ENCODE results near the gene PPP2R2B.
"Not testable (repeated sequence)": the region's sequence is repeated elsewhere in the genome, so short reads cannot be mapped to it uniquely, and the experiment has no call there.

PPP2R2B gene

DNA sequence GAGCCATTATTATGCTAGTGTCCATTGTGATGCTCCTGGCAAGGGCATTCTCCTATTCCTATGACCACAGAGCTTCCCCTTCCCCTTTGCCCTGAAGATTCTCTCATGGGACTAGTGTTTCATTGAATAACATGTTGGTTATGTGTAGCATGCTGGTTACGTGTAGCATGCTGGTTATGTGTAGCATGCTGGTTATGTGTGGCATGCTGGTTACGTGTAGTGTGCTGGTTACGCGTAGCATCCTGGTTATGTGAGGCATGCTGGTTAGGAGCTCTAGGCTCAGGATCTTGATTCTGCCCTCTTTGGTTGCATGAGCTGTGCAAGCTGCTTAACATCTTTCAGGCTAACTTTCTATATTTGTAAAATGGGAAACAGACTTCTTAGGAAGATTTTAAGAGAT, 316.1 kb downstream of the PPP2R2B start:
- no peak for TF ChIP-seq CTCF (IDR thresholded peaks at IDR 0.05)
- no peak for DNase-seq (ENCODE audit: low spot score)
- H3K27ac ChIP-seq, result no peak overlapping the region
- no peak overlapping the region for H3K4me3 ChIP-seq

DNA sequence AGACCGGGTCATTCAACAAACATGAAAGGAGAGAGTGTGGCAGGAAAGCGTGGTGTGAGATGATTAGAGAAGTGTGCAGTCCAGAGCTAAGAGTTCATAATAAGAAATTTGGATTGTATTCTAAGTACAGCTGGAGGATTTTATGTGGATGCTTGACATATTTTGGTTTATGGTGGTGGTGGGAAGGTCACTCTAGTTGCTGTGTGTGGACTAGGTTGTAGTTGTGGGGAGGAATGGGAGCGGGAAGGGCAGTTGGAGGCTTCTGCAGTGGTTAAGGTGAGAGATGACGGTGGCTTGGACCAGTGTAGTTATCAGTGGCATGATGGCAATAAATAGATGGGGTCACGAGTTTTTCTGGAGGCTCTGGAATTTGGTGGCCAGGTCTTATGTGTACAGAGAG, 316.8 kb downstream of the PPP2R2B start:
- Histone ChIP-seq H3K4me3 (no peak overlapping the region), H3K27ac (no peak overlapping the region)
- no peak for TF ChIP-seq CTCF (IDR thresholded peaks at IDR 0.05)
- no peak for DNase-seq (ENCODE audit: low spot score)

DNA sequence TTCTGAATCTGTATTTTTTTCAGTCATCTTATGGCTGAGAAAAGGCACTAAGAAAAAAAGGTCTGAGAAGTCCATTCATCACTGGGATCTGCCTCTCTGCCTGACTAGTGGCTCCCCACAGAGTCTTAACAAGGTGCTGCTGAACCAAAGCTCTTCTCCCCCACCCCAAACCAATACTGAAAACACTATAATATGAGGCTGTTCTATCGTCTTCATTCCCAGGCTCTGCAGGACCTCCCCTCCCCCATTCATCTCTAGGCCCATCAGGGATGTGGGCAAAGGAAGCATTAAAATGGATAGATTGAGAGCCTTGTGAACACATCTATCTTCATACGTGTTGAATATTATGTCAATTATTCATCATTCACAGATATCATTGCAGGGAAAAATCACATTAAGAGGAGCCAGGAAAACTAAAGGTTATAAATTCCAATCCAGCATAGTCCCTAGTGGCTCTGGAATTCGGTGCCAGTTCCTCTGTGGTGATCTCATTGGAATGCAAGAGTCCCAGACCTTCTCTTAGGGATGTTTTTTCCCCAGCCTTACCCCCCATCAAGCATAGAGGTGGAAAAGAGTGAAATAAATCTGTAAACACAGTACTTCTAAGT, 318.2 kb downstream of the PPP2R2B start:
- DNase-seq (ENCODE audit: low spot score), result no peak
- no peak for TF ChIP-seq CTCF (IDR thresholded peaks at IDR 0.05)
- peak overlapping the region in 1 of 2 donors; percentile 3 for H3K27ac ChIP-seq
- no peak overlapping the region for H3K4me3 ChIP-seq

DNA sequence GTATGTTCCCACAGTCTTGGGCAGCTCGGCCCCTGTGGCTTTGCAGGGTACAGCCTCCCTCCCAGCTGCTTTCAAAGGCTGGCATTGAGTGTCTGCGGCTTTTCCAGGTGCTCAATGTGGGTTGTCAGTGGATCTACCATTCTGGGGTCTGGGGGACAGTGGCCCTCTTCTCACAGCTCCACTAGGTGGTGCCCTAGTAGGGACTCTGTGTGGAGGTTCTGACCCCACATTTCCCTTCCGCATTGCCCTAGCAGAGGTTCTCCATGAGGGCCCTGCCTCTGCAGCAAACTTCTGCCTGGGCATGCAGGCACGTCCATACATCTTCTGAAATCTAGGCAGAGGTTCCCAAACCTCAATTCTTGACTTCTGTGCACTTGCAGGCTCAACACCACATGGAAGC, 321.7 kb downstream of the PPP2R2B start:
- not testable (repeated sequence) for DNase-seq (ENCODE audit: low spot score); H3K4me3 ChIP-seq; H3K27ac ChIP-seq

- DNase-seq (ENCODE audit: low spot score), result no peak
- no peak for TF ChIP-seq CTCF (IDR thresholded peaks at IDR 0.05)
- no peak overlapping the region for H3K27ac ChIP-seq
- no peak overlapping the region for H3K4me3 ChIP-seq
Observed at GRCh38 chr5:146553446-146553845, 325.1 kb downstream of the PPP2R2B start.

DNA sequence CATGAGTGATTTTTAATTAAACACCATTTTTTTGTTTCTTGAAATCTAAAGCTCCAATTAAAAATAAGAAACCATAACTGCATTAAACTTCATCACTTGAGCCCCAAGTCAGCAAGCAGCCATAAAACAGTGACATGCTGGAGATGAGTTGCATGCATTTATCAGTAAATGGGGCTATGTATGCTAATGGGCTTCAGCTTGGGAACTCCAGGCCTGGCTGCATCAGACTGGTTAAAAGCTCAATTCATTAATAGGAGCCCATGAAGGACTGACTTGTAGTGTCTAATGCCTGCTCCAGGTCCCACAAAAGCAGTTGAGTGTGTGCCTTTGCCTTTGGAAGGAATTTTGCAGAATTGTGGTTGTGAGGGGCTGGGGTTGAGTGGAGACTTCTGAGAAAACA, 328.9 kb downstream of the PPP2R2B start:
- no peak for DNase-seq (ENCODE audit: low spot score)
- H3K27ac ChIP-seq, result no peak overlapping the region
- TF ChIP-seq CTCF (IDR thresholded peaks at IDR 0.05), result no peak
- no peak overlapping the region for H3K4me3 ChIP-seq

DNA sequence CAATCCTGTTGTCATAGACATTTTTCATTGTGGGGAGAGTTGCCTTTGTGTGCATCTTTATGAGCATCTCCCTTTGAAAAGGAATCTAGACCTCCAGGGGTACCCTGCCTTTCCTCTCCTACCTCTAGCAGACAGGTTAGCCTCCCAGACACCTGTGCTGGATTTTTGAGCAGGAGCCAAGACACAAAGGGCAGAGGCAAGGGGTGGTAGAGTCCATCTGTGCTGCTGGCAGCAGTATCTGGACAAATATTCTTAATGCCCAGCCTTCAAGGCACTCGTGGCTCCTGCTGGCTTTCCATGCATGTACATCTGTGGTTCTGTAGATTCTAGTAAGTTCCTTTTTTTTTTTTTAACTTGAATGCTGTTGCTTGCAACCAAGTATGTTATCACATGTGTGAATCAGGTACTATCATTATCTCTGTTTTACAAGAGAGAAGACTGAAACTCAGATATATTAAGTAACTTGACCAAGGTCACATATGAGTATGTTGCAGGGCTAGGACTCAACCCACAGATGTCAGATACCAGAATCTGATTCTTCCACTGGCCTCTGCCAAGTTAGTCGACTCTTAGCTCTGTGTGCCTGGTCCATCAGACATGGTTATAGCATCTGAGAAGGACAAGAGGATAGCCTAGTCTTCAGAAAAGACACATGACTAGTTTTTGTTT, 329.6 kb downstream of the PPP2R2B start:
- TF ChIP-seq CTCF (IDR thresholded peaks at IDR 0.05), result no peak
- Histone ChIP-seq H3K27ac (no peak overlapping the region), H3K4me3 (no peak overlapping the region)
- DNase-seq (ENCODE audit: low spot score), result no peak
